Measurements from ENCODE around the gene CREG2.

GRCh38 chr2:101329026-101329425 lies 58.3 kb downstream of the CREG2 start:
- TF ChIP-seq POLR2AphosphoS5 (IDR thresholded peaks at IDR 0.05; ENCODE audit: low read depth, low read length), result no peak
- no peak for TF ChIP-seq POLR2A (IDR thresholded peaks at IDR 0.05; ENCODE audit: low read depth, low read length)
- TF ChIP-seq TAF1 (IDR thresholded peaks at IDR 0.05; ENCODE audit: low read depth, low read length), result no peak
- no peak for TF ChIP-seq SPI1 (IDR thresholded peaks at IDR 0.05; ENCODE audit: low read depth, low read length)
- TF ChIP-seq POU2F2 (IDR thresholded peaks at IDR 0.05; ENCODE audit: low read depth, low read length), result no peak

Data from GM12891 (cell line).